PFSK-1 (cell line): ENCODE results near the gene RPRD2.

Source experiments
- FOXP2 ChIP-seq: optimal IDR thresholded peaks from 2 replicates; pipeline ENCODE3; 2011; ENCODE audit warnings: borderline replicate concordance, control low read depth, inconsistent platforms; ENCODE audit not compliant: insufficient read depth; ENCODE audit errors: extremely low read length, extremely low read depth
- POLR2AphosphoS5 ChIP-seq: IDR thresholded peaks from 2 replicates; pipeline ENCODE4 v1.6.1; 2012; ENCODE audit warnings: low read depth, mild to moderate bottlenecking, control low read depth, low read length, moderate library complexity
- REST ChIP-seq, 2 experiments: IDR thresholded peaks; 2 replicates each; pipeline versions ENCODE4 v1.6.1 to v1.8.0; 2011 to 2012; ENCODE audit warnings: low read depth in 2 of 2, low read length in 2 of 2, control low read depth in 1 of 2, inconsistent platforms in 1 of 2, mild to moderate bottlenecking in 1 of 2, moderate library complexity in 1 of 2; ENCODE audit not compliant: insufficient read depth in 1 of 2
- SIN3A ChIP-seq: IDR thresholded peaks from 2 replicates; pipeline ENCODE4 v1.6.1; 2012; ENCODE audit warnings: mild to moderate bottlenecking, low read length, moderate library complexity, borderline replicate concordance; ENCODE audit not compliant: insufficient read depth
- TAF1 ChIP-seq: IDR thresholded peaks from 2 replicates; pipeline ENCODE4 v1.6.1; 2012; ENCODE audit warnings: low read length, control low read depth, borderline replicate concordance; ENCODE audit not compliant: insufficient read depth

DNA sequence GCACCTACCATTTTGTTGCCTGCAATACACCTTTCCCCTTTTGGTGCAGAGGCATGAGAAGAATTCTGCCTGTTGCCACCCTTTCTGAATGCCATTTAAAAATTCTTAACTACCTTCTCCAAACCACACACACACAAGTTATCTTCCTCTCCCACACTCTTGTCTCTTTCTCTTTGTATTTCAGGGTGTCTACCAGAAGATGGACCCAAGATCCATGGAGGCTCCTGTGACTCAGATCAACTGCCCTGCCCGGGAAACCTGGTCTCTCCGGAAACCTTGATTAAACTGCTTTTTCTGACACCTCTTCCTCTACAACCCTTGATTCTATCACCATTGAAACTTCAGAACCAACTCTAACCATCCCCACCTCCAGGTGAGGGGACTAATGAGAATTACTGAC is 120.9 kb downstream of the RPRD2 start:
- TF ChIP-seq SIN3A = no peak
- no peak for TF ChIP-seq TAF1
- TF ChIP-seq POLR2AphosphoS5 = no peak
- no peak for TF ChIP-seq REST (IDR thresholded peaks at IDR 0.05; ENCODE audit: insufficient read depth in 1 of 2, low read depth in 2 of 2, low read length in 2 of 2)
- no peak for TF ChIP-seq FOXP2
